ENCODE data around the gene UEVLD.
"Not testable (repeated sequence)": the region's sequence is repeated elsewhere in the genome, so short reads cannot be mapped to it uniquely, and the experiment has no call there.

UEVLD gene

GRCh38 chr11:18594999-18595749 is 6.6 kb upstream of the UEVLD start:
- no peak overlapping the region for H3K4me3 ChIP-seq
- no peak overlapping the region for H3K27ac ChIP-seq

GRCh38 chr11:18594088-18594487 is 5.6 kb upstream of the UEVLD start:
- DNase-seq (ENCODE audit: low read depth, low spot score); H3K36me3 ChIP-seq (ENCODE audit: insufficient read depth, low read length); H3K27ac ChIP-seq; H3K4me3 ChIP-seq; H3K9me3 ChIP-seq (ENCODE audit: low read depth, low read length); H3K9ac ChIP-seq (ENCODE audit: insufficient read length): not testable (repeated sequence)

More at GRCh38 chr11:18594999-18595749, 6.6 kb upstream of the UEVLD start:
- H3K9ac ChIP-seq (ENCODE audit: insufficient read length): no peak overlapping the region
- H3K36me3 ChIP-seq (ENCODE audit: insufficient read depth, low read length): peaks cover 4% of the 10 kb centered on the region; the same call in 1 of the 2 replicates
- TF ChIP-seq POLR2AphosphoS5 (IDR thresholded peaks at IDR 0.05; ENCODE audit: borderline replicate concordance, low read depth, low read length) (no peak), FOXP2 (optimal IDR thresholded peaks at IDR 0.05; ENCODE audit: control extremely low read depth, extremely low read length, insufficient read depth) (no peak), EZH2 (IDR thresholded peaks at IDR 0.05) (no peak)
- H3K9me3 ChIP-seq (ENCODE audit: low read depth, low read length): no peaks in the 10 kb centered on the region
- no peak for DNase-seq (ENCODE audit: low read depth, low spot score)

GRCh38 chr11:18590571-18590970 is 2.0 kb upstream of the UEVLD start:
- Histone ChIP-seq H3K9ac (ENCODE audit: insufficient read length) (no peak overlapping the region), H3K36me3 (ENCODE audit: insufficient read depth, low read length) (peaks cover under 1% of the 10 kb centered on the region; the same call in 1 of the 2 replicates), H3K27ac (no peak overlapping the region), H3K9me3 (ENCODE audit: low read depth, low read length) (no peaks in the 10 kb centered on the region), H3K4me3 (no peak overlapping the region)
- DNase-seq (ENCODE audit: low read depth, low spot score): no peak
- TF ChIP-seq FOXP2 (optimal IDR thresholded peaks at IDR 0.05; ENCODE audit: control extremely low read depth, extremely low read length, insufficient read depth) (no peak), EZH2 (IDR thresholded peaks at IDR 0.05) (no peak), POLR2AphosphoS5 (IDR thresholded peaks at IDR 0.05; ENCODE audit: borderline replicate concordance, low read depth, low read length) (no peak)

GRCh38 chr11:18581825-18582224 is 6.7 kb downstream of the UEVLD start:
- DNase-seq (ENCODE audit: low read depth, low spot score): no peak
- no peak for TF ChIP-seq EZH2 (IDR thresholded peaks at IDR 0.05)
- TF ChIP-seq POLR2AphosphoS5 (IDR thresholded peaks at IDR 0.05; ENCODE audit: borderline replicate concordance, low read depth, low read length): no peak
- no peak for TF ChIP-seq FOXP2 (optimal IDR thresholded peaks at IDR 0.05; ENCODE audit: control extremely low read depth, extremely low read length, insufficient read depth)
- no peak overlapping the region for H3K9ac ChIP-seq (ENCODE audit: insufficient read length)
- no peak overlapping the region for H3K4me3 ChIP-seq
- no peaks in the 10 kb centered on the region for H3K9me3 ChIP-seq (ENCODE audit: low read depth, low read length)
- no peaks in the 10 kb centered on the region for H3K36me3 ChIP-seq (ENCODE audit: insufficient read depth, low read length)
- no peak overlapping the region for H3K27ac ChIP-seq

GRCh38 chr11:18580113-18580766 is 8.3 kb downstream of the UEVLD start:
- DNase-seq (ENCODE audit: low read depth, low spot score): no peak
- Histone ChIP-seq H3K36me3 (ENCODE audit: insufficient read depth, low read length) (no peaks in the 10 kb centered on the region), H3K27ac (no peak overlapping the region), H3K9me3 (ENCODE audit: low read depth, low read length) (no peaks in the 10 kb centered on the region), H3K9ac (ENCODE audit: insufficient read length) (no peak overlapping the region), H3K4me3 (no peak overlapping the region)
- no peak for TF ChIP-seq EZH2 (IDR thresholded peaks at IDR 0.05)
- TF ChIP-seq FOXP2 (optimal IDR thresholded peaks at IDR 0.05; ENCODE audit: control extremely low read depth, extremely low read length, insufficient read depth): no peak
- TF ChIP-seq POLR2AphosphoS5 (IDR thresholded peaks at IDR 0.05; ENCODE audit: borderline replicate concordance, low read depth, low read length): no peak

- Histone ChIP-seq H3K4me3 (no peak overlapping the region), H3K27ac (no peak overlapping the region), H3K36me3 (ENCODE audit: insufficient read depth, low read length) (no peaks in the 10 kb centered on the region), H3K9ac (ENCODE audit: insufficient read length) (no peak overlapping the region), H3K9me3 (ENCODE audit: low read depth, low read length) (no peaks in the 10 kb centered on the region)
- TF ChIP-seq POLR2AphosphoS5 (IDR thresholded peaks at IDR 0.05; ENCODE audit: borderline replicate concordance, low read depth, low read length): no peak
- no peak for TF ChIP-seq EZH2 (IDR thresholded peaks at IDR 0.05)
- TF ChIP-seq FOXP2 (optimal IDR thresholded peaks at IDR 0.05; ENCODE audit: control extremely low read depth, extremely low read length, insufficient read depth): no peak
- DNase-seq (ENCODE audit: low read depth, low spot score): no peak
Observed at GRCh38 chr11:18578975-18579598, 9.4 kb downstream of the UEVLD start.

GRCh38 chr11:18575361-18575760 is 13.2 kb downstream of the UEVLD start:
- H3K27ac ChIP-seq: 0 out of 2 replicates have a peak overlapping the region, but pooled peaks have one; percentile 2
- no peaks in the 10 kb centered on the region for H3K36me3 ChIP-seq (ENCODE audit: insufficient read depth, low read length)
- H3K9me3 ChIP-seq (ENCODE audit: low read depth, low read length): no peaks in the 10 kb centered on the region
- no peak overlapping the region for H3K4me3 ChIP-seq
- no peak for DNase-seq (ENCODE audit: low read depth, low spot score)
- peak overlapping the region; percentile 32 for H3K9ac ChIP-seq (ENCODE audit: insufficient read length)
- TF ChIP-seq EZH2 (IDR thresholded peaks at IDR 0.05): no peak
- no peak for TF ChIP-seq FOXP2 (optimal IDR thresholded peaks at IDR 0.05; ENCODE audit: control extremely low read depth, extremely low read length, insufficient read depth)
- TF ChIP-seq POLR2AphosphoS5 (IDR thresholded peaks at IDR 0.05; ENCODE audit: borderline replicate concordance, low read depth, low read length): no peak

GRCh38 chr11:18567081-18567480 is 21.5 kb downstream of the UEVLD start:
- H3K27ac ChIP-seq: 0 out of 2 replicates have a peak overlapping the region, but pooled peaks have one; percentile 17
- no peak overlapping the region for H3K4me3 ChIP-seq
- H3K9ac ChIP-seq (ENCODE audit: insufficient read length): no peak overlapping the region
- TF ChIP-seq FOXP2 (optimal IDR thresholded peaks at IDR 0.05; ENCODE audit: control extremely low read depth, extremely low read length, insufficient read depth): no peak
- TF ChIP-seq POLR2AphosphoS5 (IDR thresholded peaks at IDR 0.05; ENCODE audit: borderline replicate concordance, low read depth, low read length): no peak
- no peak for TF ChIP-seq EZH2 (IDR thresholded peaks at IDR 0.05)
- H3K36me3 ChIP-seq (ENCODE audit: insufficient read depth, low read length): peaks cover 5% of the 10 kb centered on the region; the same call in 1 of the 2 replicates
- no peaks in the 10 kb centered on the region for H3K9me3 ChIP-seq (ENCODE audit: low read depth, low read length)
- no peak for DNase-seq (ENCODE audit: low read depth, low spot score)

Data from SK-N-MC (cell line).